Esophagus muscularis mucosa (tissue), 3 donors: Measurements from ENCODE around the gene PLCG2.

Source experiments
- POLR2A ChIP-seq: fragments of 450-650 bp; IDR thresholded peaks from one replicate; pipeline ENCODE4 v1.6.1; 2017; ENCODE audit warnings: antibody characterized with exemption, moderate library complexity, mild to moderate bottlenecking, low read depth
- TF ChIP-seq, protein P1 (sequence below), 3 experiments: fragments of 200-600 bp in 2 of 3; fragments of 450-650 bp in 1 of 3; sonication (generic) in 2 of 3; IDR thresholded peaks; one replicate each; pipeline ENCODE4 v1.5.1; 2017 to 2019; ENCODE audit warnings: antibody characterized with exemption in 3 of 3, mild to moderate bottlenecking in 2 of 3, moderate library complexity in 1 of 3

DNA sequence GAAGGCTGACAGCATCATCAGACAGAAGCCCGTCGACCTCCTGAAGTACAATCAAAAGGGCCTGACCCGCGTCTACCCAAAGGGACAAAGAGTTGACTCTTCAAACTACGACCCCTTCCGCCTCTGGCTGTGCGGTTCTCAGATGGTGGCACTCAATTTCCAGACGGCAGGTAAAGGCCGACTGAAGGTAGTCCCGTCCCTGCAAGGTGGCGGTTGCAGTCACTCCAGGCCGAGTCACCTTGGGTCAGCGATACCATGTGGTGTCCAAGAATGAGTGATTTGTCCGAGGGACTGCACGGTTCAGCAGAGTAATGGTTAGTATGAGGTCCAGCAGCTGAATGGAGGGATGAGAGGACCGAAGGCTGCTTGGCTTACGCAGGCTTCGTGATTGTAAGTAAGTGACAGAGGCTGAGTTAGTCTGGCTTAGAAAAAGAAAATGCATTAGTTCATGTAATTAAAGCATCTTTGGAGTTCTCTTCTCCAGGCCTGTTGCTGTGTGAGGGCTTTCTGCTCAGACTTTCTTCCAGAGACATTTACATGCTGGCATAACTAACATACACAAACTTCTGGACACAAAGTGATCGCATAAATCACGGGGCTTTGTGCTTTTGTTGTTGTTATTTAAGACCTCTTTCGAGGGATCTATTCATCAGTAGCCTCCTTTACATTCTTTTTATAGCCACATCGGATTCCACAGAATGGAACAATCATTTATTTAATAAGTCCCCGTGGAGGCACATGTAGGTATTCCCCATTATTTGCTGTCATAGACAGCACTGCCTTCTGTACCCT is 157.3 kb downstream of the PLCG2 start:
- TF ChIP-seq, protein P1, sequence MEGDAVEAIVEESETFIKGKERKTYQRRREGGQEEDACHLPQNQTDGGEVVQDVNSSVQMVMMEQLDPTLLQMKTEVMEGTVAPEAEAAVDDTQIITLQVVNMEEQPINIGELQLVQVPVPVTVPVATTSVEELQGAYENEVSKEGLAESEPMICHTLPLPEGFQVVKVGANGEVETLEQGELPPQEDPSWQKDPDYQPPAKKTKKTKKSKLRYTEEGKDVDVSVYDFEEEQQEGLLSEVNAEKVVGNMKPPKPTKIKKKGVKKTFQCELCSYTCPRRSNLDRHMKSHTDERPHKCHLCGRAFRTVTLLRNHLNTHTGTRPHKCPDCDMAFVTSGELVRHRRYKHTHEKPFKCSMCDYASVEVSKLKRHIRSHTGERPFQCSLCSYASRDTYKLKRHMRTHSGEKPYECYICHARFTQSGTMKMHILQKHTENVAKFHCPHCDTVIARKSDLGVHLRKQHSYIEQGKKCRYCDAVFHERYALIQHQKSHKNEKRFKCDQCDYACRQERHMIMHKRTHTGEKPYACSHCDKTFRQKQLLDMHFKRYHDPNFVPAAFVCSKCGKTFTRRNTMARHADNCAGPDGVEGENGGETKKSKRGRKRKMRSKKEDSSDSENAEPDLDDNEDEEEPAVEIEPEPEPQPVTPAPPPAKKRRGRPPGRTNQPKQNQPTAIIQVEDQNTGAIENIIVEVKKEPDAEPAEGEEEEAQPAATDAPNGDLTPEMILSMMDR (IDR thresholded peaks at IDR 0.05), result no peak
- TF ChIP-seq POLR2A, result no peak
